ENCODE measurements around the gene APEX1. TPM values are rescaled to one million over a fixed set of nuclear protein-coding genes. Genes with fewer than 3 reads are reported as not detected.

APEX1 gene
- total RNA-seq (2014; rRNA removed; shearing (Covaris generic); ENCODE audit: low replicate concordance), result 171 and 222 TPM in 2 replicates

DNA sequence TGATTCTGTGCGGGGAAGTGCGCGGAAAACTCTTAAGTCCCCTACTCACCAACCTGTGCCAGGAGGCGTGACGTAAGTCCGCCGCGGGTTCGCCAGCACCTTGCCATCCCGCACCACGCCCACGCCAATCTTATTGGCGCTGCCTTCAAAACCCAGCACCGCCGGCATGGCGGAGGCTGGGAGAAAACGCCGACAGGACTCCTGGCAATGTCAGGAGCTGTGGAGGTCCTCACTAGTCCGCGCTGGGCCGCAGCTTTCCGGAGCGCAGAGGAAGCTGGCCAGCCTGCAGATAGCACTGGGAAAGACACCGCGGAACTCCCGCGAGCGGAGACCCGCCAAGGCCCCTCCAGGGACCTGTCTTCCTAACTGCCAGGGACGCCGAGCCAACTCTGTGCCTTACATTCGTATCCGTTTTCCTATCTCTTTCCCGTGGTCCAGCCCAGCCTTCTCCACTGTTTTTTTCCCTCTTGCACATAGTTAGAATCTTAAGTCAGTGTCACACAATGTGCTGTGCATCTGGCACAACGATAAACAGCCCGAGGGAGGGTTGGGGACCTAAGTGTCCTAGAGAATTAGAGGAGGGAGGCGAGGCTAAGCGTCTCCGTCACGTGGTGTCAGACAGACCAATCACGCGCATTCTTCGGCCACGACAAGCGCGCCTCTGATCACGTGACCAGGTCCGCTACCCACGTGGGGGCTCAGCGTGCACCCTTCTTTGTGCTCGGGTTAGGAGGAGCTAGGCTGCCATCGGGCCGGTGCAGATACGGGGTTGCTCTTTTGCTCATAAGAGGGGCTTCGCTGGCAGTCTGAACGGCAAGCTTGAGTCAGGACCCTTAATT lies at the start of gene APEX1, which contains the start of gene OSGEP:
TSS of gene APEX1 (plus strand) at position 711 of the 839 bp plus-strand sequence. CDS start 420 bp downstream, outside the sequence.
TSS of gene OSGEP (minus strand) at position 297 of the 839 bp plus-strand sequence. CDS start at position 168, 129 bp downstream.
- peak; percentile 96 for DNase-seq (ENCODE audit: low read depth)
- in situ Hi-C loops (cut with HindIII; ENCODE audit: low pct_unique_long_range_greater_than_20kb, low sequenced_read_pairs), result no loop called here

DNA sequence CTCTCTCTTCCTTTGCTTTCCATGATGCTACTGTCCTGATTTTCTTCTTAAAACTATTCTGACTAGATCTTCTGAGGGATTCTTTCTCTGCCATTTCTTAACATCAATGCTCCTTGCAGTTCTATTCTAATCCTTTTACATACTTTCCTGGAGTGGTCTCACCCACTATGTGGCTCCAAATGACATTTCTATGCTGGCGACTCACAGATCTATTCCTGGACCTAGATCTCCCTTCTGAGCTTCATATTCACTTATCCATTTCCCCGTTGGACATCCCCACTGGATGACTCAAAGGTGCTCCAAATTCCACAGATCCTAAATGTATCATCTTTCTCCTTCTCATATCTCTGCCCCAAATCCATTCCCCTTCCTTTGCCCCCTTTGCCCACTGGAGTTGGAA lies 45.8 kb upstream of the APEX1 start:
- no peak for DNase-seq (ENCODE audit: low read depth)
- in situ Hi-C loops (cut with HindIII; ENCODE audit: low pct_unique_long_range_greater_than_20kb, low sequenced_read_pairs), result no loop called here

DNA sequence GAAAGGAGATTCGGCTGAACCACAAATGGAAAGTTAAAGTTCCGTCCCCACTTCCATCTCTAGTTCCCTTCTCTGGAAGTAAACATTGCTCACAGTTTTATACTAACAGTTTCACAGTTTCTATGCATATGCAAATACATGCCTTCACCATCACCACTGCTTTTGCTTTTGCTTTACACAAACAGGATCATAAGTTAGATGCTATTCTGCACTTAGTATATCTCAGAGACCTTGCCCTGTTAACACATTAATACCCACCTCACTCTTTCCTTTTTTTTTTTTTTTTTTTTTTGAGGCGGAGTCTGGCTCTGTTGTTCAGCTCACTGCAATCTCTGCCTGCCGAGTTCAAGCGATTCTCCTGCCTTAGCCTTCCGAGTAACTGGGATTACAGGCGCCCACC lies 42.6 kb upstream of the APEX1 start:
- DNase-seq (ENCODE audit: low read depth), result no peak
- in situ Hi-C loops (cut with HindIII; ENCODE audit: low pct_unique_long_range_greater_than_20kb, low sequenced_read_pairs), result no loop called here

DNA sequence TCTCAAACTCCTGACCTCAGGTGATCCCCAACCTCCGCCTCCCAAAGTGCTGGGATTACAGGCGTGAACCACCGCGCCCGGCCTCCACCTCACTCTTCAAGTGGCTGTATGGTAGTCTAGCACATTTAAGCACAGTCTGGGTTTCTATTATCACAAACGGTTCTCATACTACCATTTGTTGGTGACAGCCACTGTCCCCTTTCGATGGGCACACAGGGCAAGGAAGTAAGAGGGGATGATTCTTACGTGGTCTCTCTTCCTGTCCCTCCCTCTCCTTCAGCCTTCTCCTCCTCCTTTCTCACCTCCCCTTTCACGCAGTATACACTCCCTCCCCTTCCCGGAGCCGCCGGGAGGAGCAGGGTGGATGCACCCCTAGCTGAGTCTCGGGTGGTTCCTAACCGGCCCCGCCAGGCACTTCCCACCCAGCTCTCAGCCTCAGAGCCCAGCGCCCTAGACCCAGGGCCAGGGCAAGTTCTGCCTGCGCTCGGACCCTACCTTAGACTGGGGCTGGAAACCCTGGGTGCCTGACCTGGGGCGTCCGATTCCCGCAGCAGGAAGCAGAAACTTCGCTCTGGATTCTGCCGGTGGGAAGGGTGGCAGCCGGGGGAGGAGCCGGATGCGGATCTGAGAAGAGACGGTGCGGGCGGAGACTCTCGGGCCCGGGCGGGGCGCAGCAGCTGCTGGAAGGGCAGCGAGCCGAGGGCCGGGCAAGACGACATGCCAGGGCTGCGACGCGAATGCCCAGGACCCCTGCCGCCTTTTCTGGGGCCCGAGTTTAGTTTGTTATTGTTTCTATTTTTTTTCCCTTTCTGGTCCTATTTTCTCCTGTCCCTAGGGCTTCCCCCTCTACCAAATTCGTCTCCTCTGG lies 41.9 kb upstream of the APEX1 start, which contains the start of gene TEP1:
TSS of gene TEP1 (minus strand) at position 626 of the 868 bp plus-strand sequence. CDS start 5,062 bp downstream, outside the sequence.
- in situ Hi-C loops (cut with HindIII; ENCODE audit: low pct_unique_long_range_greater_than_20kb, low sequenced_read_pairs), result no loop called here
- peak; percentile 86 for DNase-seq (ENCODE audit: low read depth)

DNA sequence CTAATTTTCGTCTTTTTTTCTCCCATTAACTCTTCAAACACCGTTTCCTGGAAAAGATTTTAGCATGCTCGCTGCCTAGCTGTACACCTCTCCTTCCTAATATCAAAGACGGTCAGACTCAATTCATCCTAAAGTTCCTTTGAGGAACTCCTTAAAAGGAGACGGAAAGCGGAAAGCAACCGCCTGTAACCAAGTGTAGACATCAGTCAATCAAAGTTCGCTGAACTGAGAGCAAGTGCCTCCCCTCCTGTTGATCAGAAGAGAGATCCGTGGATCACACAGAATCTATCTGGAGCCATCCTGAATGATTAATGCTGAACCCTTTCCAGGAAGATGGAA lies 41.3 kb upstream of the APEX1 start:
- in situ Hi-C loops (cut with HindIII; ENCODE audit: low pct_unique_long_range_greater_than_20kb, low sequenced_read_pairs), result no loop called here
- peak; percentile 5 for DNase-seq (ENCODE audit: low read depth)

DNA sequence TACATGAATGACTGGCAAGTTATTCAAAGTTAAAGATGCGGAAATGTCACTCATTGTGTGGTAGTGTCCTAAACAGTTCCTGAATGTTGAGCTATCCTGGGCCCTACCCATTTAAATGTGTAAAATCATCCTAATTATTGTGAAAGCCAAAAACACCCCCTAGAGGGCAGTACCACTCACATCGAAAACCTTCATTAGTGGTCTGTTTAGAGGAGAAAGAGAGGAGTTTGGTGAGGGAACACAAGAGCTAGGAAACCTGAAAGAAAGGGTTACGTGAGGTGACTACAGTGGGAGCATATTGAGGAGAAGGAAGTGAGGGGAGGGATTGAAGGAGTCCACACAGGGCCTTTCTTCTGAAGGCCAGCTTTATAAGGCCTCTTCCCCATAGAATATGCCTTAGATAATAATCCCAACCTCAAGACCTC lies 39.2 kb upstream of the APEX1 start:
- in situ Hi-C loops (cut with HindIII; ENCODE audit: low pct_unique_long_range_greater_than_20kb, low sequenced_read_pairs), result no loop called here
- DNase-seq (ENCODE audit: low read depth), result peak; percentile 51

DNA sequence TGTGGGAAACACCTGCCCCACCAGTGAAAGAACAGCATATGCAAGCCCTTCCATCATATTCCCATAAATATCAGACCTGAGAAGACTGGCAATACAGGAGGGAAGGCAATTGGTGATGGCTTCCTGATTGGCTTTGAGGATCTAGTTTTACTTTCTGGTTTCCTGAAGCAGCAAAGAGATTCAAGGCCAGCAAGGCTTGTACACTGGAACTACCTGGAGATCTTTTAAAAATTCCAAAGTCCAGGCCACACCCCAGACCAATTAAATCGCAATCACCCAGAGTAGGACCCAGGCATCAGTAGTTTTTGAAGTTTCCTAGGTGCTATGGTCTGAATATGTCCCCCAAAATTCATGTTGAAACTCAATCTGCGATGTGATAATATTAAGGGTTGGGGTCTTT lies 38.8 kb upstream of the APEX1 start:
- DNase-seq (ENCODE audit: low read depth), result no peak
- in situ Hi-C loops (cut with HindIII; ENCODE audit: low pct_unique_long_range_greater_than_20kb, low sequenced_read_pairs), result no loop called here

DNA sequence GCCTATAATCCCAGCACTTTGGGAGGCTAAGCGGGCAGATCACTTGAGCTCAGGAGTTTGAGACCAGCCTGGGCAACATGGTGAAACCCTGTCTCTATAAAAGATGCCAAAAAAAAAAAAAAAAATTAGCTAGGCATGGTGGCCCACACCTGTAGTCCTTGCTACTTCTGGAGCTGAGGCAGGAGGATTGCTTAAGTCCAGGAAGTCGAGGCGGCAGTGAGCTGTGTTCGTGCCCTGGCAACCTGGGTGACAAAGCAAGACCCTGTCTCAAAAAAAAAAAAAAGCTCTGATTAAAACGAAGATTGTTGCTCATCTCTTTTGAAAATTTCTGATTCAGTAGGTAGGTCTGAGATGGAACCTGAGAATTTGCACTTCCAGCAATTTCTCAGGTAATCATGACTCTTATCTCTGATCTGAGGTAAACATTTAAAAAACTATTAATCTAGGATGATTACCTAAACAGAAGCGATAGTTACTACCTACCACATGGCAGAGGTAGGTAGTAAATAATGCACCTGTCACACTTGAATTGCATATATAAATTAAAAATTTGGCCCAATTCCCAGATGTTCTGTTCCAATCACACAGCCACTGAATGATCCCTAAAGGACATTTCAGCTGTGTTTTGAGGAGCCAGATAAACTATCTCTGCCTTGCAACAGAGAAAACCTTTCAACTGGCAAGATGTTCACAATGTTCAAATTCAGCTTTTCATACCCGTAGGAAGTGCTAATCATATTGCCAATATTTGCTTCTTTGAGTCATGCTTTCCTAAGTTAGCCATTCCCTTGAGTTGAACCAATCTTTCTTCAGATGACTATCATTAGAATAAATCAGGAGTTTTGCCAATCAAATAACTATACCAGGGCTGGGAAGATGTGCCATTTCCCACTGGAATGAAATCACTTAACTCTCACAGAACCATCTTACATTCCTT lies 37.5 kb upstream of the APEX1 start:
- DNase-seq (ENCODE audit: low read depth), result no peak
- in situ Hi-C loops (cut with HindIII; ENCODE audit: low pct_unique_long_range_greater_than_20kb, low sequenced_read_pairs), result no loop called here

DNA sequence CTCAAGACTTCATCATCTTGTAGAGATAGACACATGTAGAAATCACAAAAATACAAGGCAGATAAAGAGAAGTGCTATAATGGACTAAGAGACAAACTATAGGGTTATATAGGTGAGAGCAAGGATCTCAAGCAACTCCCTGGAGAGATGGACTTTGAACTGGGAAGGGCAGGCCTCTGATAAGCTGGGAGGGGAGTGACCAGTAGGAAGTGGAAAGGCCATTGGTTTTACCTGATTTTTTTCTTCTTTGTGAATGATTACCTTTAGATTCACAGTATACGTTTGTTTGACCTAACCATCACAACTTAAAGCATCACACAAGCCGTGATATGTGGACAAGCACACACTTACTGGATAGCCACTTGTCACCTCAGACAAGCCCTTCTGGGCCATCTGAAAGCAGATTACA lies 36.5 kb upstream of the APEX1 start:
- in situ Hi-C loops (cut with HindIII; ENCODE audit: low pct_unique_long_range_greater_than_20kb, low sequenced_read_pairs), result no loop called here
- no peak for DNase-seq (ENCODE audit: low read depth)

DNA sequence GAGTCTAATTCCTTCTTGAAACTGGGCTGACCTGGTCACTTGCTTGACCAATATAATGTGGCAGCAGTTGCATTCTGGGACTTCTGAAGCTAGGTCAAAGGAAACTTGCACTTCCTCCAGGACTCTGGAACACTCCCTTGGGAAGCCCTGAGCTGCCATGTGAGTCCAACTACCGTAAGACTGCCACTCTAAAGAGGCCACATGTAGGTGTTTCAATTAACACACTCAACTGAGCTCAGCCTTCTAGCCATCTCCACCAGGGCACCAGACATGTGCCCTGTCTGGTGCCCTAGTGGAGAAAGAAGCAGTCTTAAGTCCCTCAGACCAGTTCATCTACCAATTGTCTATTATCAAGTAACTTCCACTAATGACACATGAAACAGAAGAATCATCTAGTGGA lies 35.6 kb upstream of the APEX1 start:
- no peak for DNase-seq (ENCODE audit: low read depth)
- in situ Hi-C loops (cut with HindIII; ENCODE audit: low pct_unique_long_range_greater_than_20kb, low sequenced_read_pairs), result no loop called here

DNA sequence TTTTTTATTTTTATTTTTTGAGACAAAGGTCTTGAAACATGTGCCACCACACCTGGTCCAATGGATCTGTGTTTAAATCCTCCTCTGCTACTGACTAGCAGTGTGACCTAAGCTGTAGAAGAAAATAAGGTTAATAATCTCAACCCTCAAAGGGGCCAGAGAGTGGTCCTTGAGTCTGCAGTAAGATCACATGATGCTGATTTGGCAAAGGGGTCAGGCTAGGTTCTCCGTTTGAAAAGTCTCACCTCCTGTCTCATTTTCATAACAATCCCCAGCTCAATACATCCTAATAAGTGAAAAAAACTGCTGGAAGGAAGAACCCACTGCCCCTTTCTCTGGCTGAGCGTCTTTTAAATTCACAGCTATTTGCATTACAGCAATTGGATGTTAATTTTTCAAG lies 33.8 kb upstream of the APEX1 start:
- DNase-seq (ENCODE audit: low read depth), result no peak
- in situ Hi-C loops (cut with HindIII; ENCODE audit: low pct_unique_long_range_greater_than_20kb, low sequenced_read_pairs), result no loop called here

DNA sequence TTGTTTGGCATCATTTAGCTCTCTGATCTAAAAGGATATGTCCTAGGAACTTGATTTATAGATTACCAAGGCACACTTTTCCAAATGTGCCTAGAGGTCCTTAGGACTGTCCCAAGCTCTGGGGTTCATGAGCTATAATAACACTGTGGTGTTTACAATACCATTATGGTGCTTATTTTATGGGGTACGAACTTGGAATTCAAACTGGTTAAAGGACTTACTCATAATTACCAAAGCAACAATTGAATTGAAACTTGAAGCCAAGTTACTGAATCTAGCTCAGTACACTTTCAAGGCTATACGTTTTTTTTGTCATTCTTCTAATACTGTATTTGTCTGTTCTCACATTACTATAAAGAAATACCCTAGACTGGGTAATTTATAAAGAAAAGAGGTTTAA lies 32.1 kb upstream of the APEX1 start:
- in situ Hi-C loops (cut with HindIII; ENCODE audit: low pct_unique_long_range_greater_than_20kb, low sequenced_read_pairs), result no loop called here
- DNase-seq (ENCODE audit: low read depth), result no peak

DNA sequence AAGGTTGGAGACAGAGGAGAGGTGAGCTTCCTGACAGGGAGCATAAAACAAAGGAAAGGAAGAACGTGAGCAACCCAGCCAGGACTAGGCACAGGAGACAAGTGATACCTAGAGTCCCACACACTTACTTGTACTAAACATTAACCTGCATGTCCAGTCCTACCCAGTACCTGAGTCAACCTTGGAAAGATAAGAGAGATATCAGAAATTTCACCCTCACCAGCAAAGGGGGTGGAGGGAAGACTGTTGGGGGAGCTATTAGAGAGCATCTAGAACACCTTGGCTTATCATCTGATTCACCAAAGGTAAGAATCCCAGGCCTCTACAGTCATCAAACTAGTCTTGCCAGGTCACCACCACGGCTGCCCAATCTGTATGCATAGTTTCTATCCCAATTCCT lies 30.2 kb upstream of the APEX1 start:
- in situ Hi-C loops (cut with HindIII; ENCODE audit: low pct_unique_long_range_greater_than_20kb, low sequenced_read_pairs), result no loop called here
- DNase-seq (ENCODE audit: low read depth), result no peak

DNA sequence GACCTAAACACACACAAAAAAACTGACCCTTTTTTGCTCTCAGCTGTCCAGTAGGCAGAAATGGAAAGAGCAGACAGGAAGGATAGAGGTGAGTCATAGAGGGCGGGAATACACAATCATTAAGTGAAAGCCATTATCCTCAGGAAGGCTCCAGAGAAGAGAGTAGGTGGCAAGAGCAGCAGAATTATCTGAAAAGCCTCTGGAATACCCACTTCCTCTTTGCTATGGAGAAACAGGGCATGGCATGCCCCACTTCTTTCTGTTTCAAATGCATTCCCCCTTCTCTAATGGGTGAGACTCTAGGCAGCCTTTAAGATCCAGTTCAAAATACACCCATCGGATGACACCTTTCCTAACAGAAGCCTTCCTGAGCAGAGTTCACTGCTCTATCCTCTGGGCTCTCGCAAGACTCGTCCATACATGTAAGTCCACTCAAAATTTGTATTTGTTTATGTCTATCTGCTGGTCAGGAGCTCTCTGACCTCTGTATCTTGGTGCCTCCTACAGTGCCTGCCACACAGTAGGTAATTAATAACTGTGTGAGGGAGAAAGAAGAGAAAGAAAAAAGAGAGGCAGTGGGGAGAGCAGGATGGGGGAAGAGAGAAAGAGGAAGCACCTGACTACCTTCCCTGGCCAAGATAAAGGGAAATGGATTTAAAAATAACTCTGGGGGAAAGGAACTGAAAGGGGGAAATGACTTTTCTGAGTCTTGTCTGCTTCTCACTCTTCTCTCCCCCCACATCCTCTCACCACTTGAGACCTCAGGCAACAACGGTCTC lies 27.6 kb upstream of the APEX1 start:
- in situ Hi-C loops (cut with HindIII; ENCODE audit: low pct_unique_long_range_greater_than_20kb, low sequenced_read_pairs), result no loop called here
- DNase-seq (ENCODE audit: low read depth), result peak; percentile 57

DNA sequence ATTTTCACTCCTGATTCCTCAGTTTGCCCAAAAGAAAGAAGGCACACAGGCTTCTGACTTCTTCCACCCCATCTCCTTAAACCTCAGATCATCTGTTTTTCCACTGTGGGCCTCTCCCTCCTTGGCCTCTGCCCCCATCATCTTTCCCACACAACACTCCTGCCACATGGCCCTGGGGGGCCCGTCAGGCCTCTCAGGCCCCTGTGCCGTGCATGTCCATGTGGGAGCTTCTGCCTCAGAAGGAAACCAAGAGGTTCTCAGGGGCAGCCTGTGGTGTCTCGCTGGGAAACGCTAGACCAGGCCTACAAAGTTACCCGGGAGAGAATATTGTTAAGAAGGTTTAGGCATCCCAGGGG lies 27.0 kb upstream of the APEX1 start:
- in situ Hi-C loops (cut with HindIII; ENCODE audit: low pct_unique_long_range_greater_than_20kb, low sequenced_read_pairs), result no loop called here
- no peak for DNase-seq (ENCODE audit: low read depth)

DNA sequence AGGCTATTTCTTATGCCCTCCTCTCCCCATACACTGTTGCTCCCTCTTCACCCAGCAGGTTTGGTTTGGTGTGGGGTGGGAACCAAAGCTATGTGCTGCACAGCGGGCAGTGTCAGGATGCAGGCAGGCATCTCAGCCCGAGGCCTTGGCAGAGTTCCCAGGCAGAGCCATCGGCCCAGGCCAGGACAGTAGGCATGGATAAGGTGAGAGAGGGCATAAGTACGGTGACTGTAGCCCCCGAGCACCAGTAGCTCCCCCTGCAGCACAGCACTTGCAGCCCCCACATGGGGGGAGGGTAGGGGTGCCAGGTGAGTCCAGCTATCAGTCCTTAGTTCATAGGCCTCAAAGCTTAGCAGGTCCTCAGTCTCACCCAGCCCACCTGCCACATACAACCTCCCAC lies 26.2 kb upstream of the APEX1 start:
- DNase-seq (ENCODE audit: low read depth), result no peak

DNA sequence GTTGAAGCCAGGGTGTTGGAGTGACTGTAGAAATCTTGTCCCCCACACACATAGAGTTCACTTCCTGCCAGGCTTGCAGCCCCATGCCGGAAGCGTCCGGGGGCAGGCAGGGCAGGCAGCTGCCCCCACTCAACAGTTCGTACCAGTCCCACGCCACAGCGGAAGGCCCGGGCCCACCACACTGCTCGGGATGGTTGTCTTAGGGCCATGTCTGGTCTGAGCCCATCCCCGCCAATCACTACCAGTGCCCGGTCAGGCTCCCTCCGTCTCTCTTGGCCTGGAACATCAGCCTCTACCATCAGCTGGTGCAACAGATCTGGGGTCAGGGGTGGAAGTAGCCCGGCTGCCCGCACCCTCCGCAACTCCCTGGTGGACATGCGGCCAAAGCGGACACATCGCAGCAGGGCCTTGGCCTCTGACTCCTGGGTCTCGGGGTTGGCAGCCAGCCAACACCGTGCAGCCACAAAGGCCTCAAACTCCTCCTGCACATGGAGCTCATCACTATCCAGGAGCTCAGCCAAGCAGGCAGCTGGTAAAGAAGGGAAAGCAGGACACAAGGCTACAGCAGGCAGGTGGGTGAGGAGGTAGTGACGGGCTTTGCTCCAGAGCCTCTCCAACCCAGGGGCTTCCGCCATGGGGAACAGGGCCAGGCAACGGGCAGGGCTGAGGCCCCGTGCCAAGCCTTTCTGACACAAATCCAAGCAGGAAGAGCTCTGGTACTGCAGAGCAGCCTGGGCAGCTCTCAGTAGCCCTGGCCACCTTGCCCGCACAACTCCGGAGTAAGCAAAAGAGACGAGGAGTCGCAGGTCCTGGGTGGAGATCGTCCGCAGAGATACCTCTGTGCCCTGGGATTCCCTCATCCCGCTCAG lies 25.0 kb upstream of the APEX1 start:
- in situ Hi-C loops (cut with HindIII; ENCODE audit: low pct_unique_long_range_greater_than_20kb, low sequenced_read_pairs), result no loop called here
- no peak for DNase-seq (ENCODE audit: low read depth)

More for the DNA sequence above, 26.2 kb upstream of the APEX1 start:
- in situ Hi-C loops (cut with HindIII; ENCODE audit: low pct_unique_long_range_greater_than_20kb, low sequenced_read_pairs), result no loop called here
